GM10248 (cell line): ENCODE data around the gene PDZRN4.

Experiments
- CTCF ChIA-PET: fragments of 300-600 bp; sonication (Branson Sonifier 250); formaldehyde crosslinking; extraction: SDS; loops from one replicate; lab custom pipeline; 2021; ENCODE audit warnings: antibody characterized with exemption; lab: Yijun Ruan, JAX
- POLR2A ChIA-PET: fragments of 350-650 bp; sonication (Branson Sonifier 250); formaldehyde crosslinking; extraction: SDS; loops from one replicate; lab custom pipeline; 2020; ENCODE audit warnings: antibody characterized with exemption; lab: Yijun Ruan, JAX
- DNase-seq: peaks from one replicate; pipeline ENCODE4 v3.0.0; 2012; ENCODE audit errors: extremely low spot score
- TF ChIP-seq, protein P1 (sequence below): IDR thresholded peaks from 2 replicates; pipeline ENCODE4 v1.5.1; 2012; ENCODE audit warnings: mild to moderate bottlenecking, low read depth; ENCODE audit errors: extremely low read depth, missing control alignments, control extremely low read depth

PDZRN4 gene

DNA sequence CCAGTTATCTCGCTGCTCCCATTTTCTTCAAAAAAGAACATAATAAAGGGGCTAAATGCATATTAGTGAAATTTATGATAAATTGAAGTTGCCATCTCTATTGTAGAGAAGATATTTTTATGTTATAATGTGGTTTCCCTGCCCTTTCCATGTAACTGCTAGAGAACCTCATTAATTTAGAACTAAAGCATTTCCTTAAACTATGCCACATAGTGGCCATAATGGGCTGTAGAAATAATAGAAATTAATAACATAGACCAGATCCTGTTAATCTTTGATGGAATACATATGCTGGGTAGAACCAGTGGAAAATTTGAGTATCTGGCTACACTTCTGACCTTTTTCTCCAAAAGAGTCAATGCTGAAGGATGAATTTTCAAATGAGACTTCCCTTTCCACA, 376.7 kb downstream of the PDZRN4 start:
- POLR2A ChIA-PET = no interaction called here

DNA sequence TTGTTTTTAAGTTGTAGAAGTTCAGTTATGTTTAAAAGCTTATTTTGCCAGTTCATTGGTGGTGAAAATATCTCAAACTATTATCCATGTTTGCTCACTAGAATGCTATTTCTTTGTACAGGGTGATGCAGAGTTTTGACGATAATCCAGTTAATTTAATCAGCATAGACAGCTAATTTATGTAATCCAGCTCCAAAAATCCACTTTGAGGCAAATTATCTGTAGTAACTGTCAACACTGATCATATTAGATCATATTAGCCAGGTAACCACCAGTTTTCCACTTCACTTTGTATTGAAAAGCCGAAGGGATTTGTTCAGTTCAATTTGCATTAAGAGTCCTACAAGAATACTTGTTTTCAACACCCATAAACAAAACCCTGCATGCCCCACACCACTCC, 378.6 kb downstream of the PDZRN4 start:
- no peak for DNase-seq
- ChIA-PET POLR2A (no interaction called here), CTCF (interaction anchor here (1.1 kb wide), 1 partner anchor 18 kb away, joined by 4 read pairs; no protein-coding TSS in a partner anchor)
- TF ChIP-seq, protein P1, sequence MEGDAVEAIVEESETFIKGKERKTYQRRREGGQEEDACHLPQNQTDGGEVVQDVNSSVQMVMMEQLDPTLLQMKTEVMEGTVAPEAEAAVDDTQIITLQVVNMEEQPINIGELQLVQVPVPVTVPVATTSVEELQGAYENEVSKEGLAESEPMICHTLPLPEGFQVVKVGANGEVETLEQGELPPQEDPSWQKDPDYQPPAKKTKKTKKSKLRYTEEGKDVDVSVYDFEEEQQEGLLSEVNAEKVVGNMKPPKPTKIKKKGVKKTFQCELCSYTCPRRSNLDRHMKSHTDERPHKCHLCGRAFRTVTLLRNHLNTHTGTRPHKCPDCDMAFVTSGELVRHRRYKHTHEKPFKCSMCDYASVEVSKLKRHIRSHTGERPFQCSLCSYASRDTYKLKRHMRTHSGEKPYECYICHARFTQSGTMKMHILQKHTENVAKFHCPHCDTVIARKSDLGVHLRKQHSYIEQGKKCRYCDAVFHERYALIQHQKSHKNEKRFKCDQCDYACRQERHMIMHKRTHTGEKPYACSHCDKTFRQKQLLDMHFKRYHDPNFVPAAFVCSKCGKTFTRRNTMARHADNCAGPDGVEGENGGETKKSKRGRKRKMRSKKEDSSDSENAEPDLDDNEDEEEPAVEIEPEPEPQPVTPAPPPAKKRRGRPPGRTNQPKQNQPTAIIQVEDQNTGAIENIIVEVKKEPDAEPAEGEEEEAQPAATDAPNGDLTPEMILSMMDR = no peak

More for the DNA sequence above, 376.7 kb downstream of the PDZRN4 start:
- DNase-seq = no peak
- CTCF ChIA-PET = no interaction called here
- TF ChIP-seq, protein P1 = no peak

DNA sequence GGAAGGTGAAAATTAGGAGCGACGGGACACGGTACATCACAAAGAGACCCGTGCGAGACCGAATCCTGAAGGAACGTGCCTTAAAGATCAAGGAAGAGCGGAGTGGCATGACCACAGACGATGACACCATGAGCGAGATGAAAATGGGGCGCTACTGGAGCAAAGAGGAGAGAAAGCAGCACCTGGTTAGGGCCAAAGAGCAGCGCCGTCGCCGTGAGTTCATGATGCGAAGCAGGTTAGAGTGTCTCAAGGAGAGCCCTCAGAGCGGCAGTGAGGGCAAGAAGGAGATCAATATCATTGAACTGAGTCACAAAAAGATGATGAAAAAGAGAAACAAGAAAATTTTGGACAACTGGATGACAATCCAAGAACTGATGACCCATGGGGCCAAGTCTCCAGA, 385.3 kb downstream of the PDZRN4 start:
- CTCF ChIA-PET = interaction anchor here (2.0 kb wide), 1 partner anchor 15 kb away, joined by 4 read pairs; no protein-coding TSS in a partner anchor
- POLR2A ChIA-PET = no interaction called here
- TF ChIP-seq, protein P1 = no peak
- no peak for DNase-seq

DNA sequence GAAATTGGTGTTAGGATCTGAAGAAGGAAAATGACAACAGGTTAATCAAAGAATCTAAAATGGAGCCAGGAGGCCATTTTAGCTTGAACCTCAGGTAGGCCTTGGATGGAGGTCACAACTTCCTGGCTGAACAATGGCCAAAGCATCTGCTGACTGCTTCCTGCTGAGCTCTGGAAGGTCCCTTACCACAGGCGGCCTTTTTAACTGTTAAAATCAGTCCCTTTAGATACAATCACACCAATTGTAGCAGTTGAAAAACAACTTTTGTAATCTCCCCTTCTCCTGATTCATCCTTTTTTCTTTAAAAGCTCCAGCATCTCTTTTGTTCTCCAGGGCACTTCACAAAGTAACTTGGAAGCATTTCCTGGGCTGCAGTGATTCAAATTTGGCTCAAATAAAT, 388.8 kb downstream of the PDZRN4 start:
- TF ChIP-seq, protein P1 = no peak
- no peak for DNase-seq
- POLR2A ChIA-PET = no interaction called here
- CTCF ChIA-PET = no interaction called here

DNA sequence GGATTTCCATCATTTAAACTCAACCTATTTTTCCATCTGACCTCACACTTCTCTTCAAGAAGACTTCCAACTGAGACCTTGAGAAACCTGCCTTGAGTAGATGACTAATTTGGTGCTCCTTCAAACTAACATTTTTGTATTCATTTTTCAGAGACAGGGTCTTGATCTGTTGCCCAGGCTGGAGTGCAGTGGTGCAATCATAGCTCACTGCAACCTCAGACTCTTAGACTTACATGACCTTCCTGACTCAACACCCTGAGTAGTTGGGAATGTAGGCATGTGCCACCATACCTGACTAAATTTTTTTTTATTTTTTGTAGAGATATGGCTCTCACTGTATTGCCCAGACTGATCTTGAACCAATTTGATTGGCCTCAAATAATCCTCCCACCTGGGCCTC, 389.9 kb downstream of the PDZRN4 start:
- ChIA-PET POLR2A (no interaction called here), CTCF (no interaction called here)
- TF ChIP-seq, protein P1 = no peak
- DNase-seq = no peak

DNA sequence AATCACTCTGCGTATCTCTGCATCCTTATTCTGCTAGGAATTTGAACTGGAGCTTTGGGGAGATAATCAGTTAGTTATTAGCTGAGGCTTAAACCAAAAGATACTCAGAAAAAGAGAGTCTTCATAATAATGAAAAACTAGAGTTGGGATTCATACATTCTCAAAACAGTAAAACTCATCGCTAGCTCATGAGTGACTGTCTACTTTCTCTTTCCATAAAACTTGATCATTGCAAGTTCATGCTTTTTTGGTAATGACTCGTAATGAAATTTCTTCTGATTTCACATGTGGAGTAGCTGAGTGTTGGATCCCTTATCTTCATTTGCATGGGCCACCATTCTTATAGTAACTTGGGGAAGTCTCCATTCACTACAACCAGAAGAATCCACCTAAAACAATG, 397.7 kb downstream of the PDZRN4 start:
- TF ChIP-seq, protein P1 = no peak
- POLR2A ChIA-PET = no interaction called here
- no peak for DNase-seq
- CTCF ChIA-PET = no interaction called here

DNA sequence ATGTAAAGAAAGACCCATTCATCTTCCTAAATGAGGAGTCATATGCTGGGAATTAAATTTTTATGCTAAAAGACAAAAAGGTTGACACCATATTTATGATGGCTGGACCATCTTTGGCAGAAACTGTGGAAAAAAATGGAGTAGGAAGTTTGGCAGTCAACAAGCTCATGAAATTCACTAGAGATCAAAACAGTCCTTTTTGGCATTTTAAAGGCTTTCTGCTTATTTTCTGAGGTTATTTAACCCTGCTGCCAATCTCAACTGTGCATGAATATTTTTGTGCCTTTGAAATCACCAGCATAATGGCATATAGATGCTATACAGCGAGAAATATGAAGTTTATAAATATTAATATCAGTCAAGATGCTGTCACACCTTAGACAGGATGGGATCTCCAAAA, 399.5 kb downstream of the PDZRN4 start:
- ChIA-PET POLR2A (no interaction called here), CTCF (no interaction called here)
- TF ChIP-seq, protein P1 = no peak
- DNase-seq = no peak
